Epithelial cell of alveolus of lung (primary cell): ENCODE results near the gene AJUBA. TPM values are rescaled to one million over a fixed set of nuclear protein-coding genes. Genes with fewer than 3 reads are reported as not detected.

Experiments
- total RNA-seq: library from RNA; depleted of rRNA; stranded (reverse); fragments of >200 nt; gene quantifications from 2 replicates; pipeline ENCODE4 v1.2.1, GENCODE V29; 2015

Gene AJUBA
- 17.0 and 22.6 TPM in 2 replicates for total RNA-seq

DNA sequence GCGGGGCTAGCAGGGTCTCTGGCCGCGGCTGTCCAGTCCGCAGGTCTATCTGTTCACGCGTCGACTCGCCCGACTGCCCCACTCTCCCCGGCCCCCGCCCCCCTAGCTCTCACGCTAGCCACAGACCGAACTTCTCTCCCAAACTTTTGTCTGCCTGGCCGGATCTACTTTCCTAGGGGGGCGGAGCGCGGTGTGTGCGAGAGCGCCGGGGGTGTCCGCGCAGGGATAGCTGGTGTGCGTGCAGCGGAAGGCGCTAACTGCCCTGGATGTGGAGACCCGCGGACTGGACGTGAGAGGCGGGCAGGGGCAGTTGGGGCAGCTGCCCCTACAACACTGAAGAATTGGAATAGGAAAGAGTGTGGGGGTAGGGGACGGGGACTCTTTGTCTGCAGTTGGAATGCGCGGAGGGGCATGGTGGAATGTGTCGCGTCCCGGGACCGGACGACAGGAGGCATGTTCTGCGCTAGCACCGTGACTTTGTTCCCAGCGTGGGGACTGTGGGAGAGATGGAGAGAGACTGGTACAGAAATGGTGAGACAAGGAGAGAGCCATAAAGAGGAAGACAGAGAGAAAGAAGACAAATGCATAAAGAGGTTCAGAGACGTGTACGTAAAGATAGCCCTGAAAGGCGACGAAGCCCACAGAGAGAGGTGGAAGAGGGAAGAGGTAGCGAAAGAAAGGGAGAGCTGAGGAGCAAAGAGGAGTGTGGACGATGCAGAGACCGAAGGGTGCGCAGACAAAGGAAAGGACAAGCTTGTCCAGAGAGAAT, at the start of gene AJUBA:
Gene AJUBA, minus strand, starts transcription at position 75 of the 769 bp plus-strand sequence. CDS start 285 bp downstream, outside the sequence.

DNA sequence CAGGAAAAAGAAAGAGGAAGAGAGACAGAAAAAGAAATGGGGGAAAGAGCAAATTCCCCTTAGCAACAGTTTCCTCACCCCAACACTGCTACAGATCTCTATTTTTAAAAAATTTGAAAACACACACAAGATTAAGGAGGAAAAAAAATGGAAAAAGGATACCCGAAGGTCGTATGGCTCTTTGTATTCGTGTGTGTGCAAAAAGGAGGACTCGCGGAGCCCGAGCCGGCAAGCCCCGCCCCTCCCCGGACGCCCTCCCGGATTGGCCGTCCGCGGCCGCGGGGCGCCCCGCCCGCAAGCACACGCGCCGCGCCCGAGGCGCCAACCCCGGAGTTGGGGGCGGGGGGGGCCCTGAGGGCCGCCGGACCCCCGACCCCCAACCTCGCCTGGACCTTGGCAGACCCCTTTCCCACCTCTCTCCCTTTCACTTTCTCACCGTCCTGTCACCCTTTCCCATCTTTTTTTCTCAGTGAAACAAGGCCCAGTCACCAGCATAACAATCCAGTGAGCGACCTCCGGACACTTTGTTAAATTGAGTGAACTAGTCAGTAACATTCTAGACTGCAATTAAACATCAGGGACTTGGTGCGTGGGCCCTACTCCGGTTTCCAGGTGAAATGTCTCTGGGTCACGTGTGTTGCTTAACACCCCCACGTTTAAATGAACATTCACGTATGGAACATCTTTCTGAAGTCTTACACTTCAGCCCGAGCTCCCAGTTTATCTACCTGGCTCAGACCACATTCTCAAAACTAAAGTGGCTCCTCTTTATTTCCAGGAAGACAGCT, 27.8 kb upstream of the AJUBA start, which contains the start of gene C14orf93:
Gene C14orf93, minus strand, starts transcription at position 205 of the 788 bp plus-strand sequence. CDS start 11,120 bp downstream, outside the sequence.

DNA sequence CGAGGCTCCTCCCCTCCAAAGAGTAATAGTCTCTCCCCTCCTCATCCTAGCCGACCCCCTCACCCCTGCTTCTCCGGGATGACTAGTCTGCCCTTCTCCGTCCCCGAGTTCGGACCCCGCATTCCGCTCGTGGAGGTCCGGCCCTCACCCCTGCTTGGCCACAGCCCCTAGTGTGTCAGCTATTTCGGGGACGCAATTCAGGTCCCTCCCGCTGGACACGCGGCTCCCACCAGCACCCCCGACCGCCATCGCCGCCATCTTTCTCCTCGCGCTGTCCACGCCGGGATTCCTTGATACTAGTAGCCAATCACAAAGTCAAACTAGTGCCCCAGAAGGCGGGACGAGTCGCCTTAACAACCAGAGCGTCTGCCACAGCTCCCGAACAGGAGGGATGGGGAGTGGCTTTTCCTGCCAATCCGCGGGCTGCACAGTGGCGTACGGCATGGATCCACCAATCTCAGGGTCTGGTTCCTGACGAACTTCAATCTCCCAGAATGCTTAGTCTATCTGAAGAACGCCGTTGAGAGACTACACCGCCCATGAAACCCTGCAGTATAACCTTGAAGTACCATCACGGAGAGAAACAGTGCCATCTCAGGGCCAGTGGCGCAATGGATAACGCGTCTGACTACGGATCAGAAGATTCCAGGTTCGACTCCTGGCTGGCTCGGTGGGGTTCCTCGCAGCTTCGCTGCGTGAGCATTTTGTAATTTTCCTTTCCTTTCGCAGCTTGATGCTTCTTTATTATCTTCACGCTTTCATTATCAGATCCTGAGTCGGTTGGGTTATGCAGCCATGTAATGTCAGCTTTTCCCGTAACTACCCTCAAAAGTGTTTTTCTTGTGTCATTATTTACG, 53.0 kb downstream of the AJUBA start, which contains the start of gene PRMT5:
Gene PRMT5, minus strand, starts transcription at position 273 of the 857 bp plus-strand sequence. Its CDS starts 15 bp downstream, at position 258.

Other genes with a start within 250 kb of the AJUBA start
- 87.8 and 132 TPM in 2 replicates for gene OXA1L, start 215.9 kb downstream of the AJUBA start, total RNA-seq
- gene SLC7A7, start 167.1 kb downstream of the AJUBA start, total RNA-seq: 9.1 and 12.7 TPM in 2 replicates
- gene MRPL52, start 152.7 kb downstream of the AJUBA start, total RNA-seq: 71.9 and 243 TPM in 2 replicates
- gene MMP14, start 146.0 kb downstream of the AJUBA start, total RNA-seq: 445 and 594 TPM in 2 replicates
- 97.6 and 109 TPM in 2 replicates for gene LRP10, start 110.8 kb downstream of the AJUBA start, total RNA-seq
- gene REM2, start 99.3 kb downstream of the AJUBA start, total RNA-seq: 0.32 and 0.39 TPM in 2 replicates
- gene RBM23, start 63.4 kb downstream of the AJUBA start, total RNA-seq: 55.1 and 71.5 TPM in 2 replicates
- 54.9 and 84.9 TPM in 2 replicates for gene PRMT5, start 53.2 kb downstream of the AJUBA start, total RNA-seq
- gene HAUS4, start 25.5 kb downstream of the AJUBA start, total RNA-seq: 52.2 and 55.6 TPM in 2 replicates
- 9.8 and 13.2 TPM in 2 replicates for gene C14orf93, start 27.6 kb upstream of the AJUBA start, total RNA-seq
- 234 and 386 TPM in 2 replicates for gene PSMB5, start 52.3 kb upstream of the AJUBA start, total RNA-seq
- not detected in 2 replicates for gene PSMB11, start 59.7 kb upstream of the AJUBA start, total RNA-seq
- gene CDH24, start 75.0 kb upstream of the AJUBA start, total RNA-seq: 5.8 and 12.5 TPM in 2 replicates
- 53.3 and 99.1 TPM in 2 replicates for gene ACIN1, start 112.6 kb upstream of the AJUBA start, total RNA-seq
- gene C14orf119, start 113.0 kb upstream of the AJUBA start, total RNA-seq: 53.2 and 53.3 TPM in 2 replicates
- gene CIROP, start 122.4 kb upstream of the AJUBA start, total RNA-seq: 0.88 TPM in 1 of 2 replicates, not detected in the other
- gene CEBPE, start 136.7 kb upstream of the AJUBA start, total RNA-seq: not detected in 2 replicates
- 0.26 and 4.6 TPM in 2 replicates for gene SLC7A8, start 201.1 kb upstream of the AJUBA start, total RNA-seq